RCC 7860 (cell line): Measurements from ENCODE around the gene KCNAB1.
"Not testable (repeated sequence)": the region's sequence is repeated elsewhere in the genome, so short reads cannot be mapped to it uniquely, and the experiment has no call there.

Experiments
- DNase-seq: peaks from one replicate; pipeline ENCODE4 v3.0.0-alpha.2; 2015; ENCODE audit warnings: low spot score
- FAIRE-seq: peaks from 2 replicates; lab custom pipeline; 2012; peaks lifted over from hg19 to GRCh38; lab: Jason Lieb, UNC

KCNAB1 gene

DNA sequence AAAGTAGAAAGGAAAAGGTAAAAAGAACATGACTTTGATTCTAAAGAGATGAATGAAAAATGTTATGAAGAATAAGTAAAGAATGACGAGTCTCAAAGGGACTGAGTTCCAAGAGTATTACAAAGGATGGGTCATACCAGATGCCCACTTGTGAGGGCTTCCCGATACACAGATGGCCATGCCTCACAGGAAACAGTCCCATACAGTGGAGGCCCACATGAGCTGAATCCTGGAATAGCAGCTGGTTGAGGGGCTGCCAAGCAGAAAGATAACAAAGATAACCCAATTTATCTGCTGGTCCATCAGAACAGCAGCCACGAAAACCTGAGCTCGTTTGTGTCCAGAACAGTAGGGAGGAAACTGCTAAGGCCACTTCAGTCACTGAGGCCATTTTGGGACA is 430.9 kb downstream of the KCNAB1 start:
- DNase-seq (peak; percentile 36), FAIRE-seq (no peak)

DNA sequence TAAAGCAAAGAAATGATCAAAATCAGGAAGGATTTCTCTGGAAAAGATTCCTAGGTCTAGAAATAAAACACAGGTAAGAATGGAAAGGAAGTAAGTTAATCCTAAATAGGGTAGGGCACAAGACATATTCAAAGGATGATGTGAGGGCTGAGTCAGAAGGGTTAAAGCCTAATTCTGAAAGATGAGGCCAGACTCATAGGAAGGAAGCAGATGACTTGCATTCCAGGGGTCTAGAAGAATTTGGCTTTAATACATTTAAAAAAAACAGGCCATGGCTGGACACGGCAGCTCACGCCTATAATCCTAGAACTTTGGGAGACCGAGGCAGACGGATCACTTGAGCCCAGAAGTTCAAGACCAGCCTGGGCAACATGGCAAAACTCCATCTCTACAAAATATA is 431.4 kb downstream of the KCNAB1 start:
- no peak for FAIRE-seq
- peak; percentile 63 for DNase-seq

DNA sequence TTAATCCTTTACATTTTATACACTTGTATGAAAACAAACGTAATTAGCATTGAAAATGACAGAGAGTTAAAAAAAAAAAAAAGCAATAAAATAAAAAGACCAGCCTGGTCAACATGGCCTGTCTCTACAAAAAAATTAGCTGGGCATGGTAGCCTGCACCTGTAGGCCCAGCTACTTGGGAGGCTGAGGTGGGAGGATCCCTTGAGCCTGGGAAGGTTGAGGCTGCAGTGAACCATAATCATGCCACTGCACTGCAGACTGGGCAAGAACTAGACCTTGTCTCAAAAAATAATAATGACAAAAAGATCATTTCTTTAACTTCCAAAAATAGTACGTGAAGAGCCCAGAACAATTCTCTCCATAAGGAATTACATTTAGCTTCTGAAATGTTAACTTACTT is 432.6 kb downstream of the KCNAB1 start:
- FAIRE-seq: no peak
- no peak for DNase-seq

DNA sequence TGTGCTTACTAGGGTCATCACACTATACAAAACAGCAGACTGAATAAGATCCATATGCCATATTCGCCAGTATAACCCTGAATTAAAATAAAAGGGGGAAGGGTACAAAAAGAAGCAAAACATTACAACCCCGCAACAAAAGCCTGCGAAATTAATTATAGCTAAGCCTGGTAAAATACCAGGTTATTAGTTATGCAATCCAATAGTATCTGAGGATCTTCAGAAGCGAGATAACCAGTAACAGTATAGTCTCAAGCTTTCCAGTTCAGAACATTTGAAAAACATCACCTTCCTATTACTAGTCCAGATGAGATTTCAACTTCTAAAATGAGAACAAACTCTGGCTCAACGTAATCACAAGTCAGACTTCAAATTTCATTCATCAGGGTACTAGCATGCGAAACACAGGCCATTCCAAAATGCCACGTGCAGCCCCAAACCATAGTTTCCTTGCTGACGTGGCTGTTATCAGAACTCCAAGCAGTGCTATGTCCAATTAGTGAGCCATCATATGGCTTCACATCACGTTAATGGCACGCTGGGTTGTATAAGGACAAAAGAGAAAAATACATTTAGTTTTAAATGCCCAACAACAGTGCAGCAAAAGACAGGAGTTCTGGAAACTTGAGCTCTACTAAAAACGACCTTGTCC is 433.5 kb downstream of the KCNAB1 start:
- DNase-seq (peak; percentile 53), FAIRE-seq (peak; percentile 29)

DNA sequence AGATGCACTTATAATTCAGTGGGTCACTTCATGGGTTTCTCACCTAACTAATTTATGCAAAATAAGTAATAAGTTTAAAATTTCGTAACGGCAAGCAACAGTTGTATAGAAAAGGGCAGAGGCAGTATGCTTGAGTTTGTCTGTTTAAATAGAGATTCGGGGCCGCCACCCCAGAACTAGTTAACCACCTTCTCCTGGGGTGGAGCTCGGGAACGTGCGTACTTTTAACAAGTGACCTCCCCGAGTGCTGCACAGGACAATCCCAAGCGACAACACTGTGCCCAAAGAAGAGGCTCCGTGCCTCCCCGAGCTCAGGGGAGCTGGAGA is 434.1 kb downstream of the KCNAB1 start:
- DNase-seq (no peak), FAIRE-seq (no peak)

DNA sequence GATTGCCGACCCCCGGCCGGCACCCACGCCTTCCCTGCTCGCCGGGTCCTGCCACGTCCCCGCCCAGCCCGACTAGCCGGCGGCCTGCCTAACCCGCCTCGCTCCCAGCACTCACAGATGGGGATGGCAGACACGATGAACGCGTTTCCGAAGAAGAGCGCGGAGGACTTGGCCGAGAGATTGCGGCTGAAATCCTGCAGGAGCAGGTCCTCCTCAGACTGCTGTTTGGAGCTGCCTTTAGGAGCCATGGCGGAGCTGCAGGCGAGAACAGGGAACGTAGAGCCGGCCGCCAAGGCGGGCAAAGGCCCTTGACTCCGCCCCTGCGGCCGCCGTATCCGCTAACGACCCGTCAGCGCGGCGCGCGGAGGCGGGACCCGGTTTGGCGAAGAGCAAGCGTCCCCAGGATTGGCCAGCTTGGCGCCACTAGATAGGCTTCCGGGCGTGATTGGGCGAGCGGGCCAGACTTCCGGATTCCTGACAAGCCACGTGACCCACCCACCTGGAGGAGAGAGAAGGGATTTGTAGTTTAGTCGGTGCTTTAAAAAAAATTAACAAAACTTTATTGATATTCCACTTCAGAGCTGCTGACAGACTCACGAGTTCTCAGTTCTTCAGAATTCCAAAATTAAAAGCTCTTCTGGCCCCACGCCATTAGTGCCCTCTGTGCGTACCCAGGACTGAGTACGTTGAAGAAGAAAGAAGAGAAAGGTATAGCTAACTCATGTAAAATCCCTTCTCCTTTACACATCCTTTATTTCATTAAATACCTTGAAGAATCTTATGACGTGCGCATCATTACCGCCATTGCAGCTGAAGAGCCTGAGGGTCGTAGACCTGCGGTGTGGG is 434.7 kb downstream of the KCNAB1 start, which contains the start of gene SSR3:
Gene SSR3, minus strand, starts transcription at position 276 of the 846 bp plus-strand sequence. Its CDS starts 28 bp downstream, at position 248.
- FAIRE-seq (peak; percentile 83), DNase-seq (peak; percentile 97)

DNA sequence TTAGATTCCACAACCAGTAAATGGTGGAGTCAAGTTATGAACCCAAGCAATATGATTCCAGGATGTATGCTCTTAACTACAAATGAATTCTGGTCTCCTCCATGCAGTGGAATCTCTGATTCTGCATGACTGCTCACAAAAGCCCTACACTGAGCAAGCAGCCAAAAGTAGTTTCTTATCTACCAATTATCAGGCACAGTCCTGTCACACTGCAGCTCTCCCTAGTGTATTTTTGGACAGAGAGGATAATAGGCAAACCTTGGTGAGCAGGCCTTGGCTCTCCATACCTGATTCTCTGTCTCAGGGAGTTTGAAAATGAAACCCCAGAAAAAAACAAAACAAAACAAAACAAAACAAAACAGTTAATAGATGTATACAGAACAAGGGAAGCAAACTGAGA is 438.0 kb downstream of the KCNAB1 start:
- FAIRE-seq (no peak), DNase-seq (no peak)

DNA sequence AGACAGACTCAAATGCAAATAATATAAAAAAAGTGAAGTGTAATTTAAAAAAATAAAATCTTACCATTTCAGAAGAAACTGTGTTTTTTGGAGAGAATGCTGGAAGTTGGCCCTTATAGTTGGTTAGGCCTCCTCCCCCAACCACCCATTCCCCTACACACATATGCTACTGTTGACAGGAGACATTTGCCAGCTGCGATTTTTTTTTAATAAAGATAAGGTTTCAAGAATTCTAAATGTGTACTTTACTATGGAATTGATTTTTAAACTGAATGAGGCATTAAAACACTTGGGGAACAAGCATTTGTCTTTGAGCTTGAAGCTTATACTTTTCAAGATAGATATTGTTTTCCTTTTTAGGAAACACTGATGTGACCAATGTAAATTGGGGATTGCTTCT is 438.9 kb downstream of the KCNAB1 start:
- FAIRE-seq (no peak), DNase-seq (no peak)

DNA sequence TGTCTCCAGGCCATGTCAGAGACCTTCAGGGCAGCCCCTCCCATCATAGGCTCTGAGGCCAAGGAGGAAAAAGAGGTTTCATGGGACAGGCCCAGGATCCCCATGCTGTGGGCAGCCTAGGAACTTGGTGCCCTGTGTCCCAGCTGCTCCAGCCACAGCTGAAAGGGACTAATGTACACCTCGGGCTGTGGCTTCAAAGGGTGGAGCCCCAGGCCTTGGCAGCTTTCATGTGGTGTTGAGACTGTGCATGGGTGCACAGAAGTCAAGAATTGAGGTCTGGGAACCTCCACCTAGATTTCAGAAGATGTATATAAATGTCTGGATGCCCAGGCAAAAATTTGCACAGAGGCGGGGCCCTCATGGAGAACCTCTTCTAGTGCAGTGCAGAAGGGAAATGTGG is 441.2 kb downstream of the KCNAB1 start:
- FAIRE-seq (no peak), DNase-seq (no peak)

DNA sequence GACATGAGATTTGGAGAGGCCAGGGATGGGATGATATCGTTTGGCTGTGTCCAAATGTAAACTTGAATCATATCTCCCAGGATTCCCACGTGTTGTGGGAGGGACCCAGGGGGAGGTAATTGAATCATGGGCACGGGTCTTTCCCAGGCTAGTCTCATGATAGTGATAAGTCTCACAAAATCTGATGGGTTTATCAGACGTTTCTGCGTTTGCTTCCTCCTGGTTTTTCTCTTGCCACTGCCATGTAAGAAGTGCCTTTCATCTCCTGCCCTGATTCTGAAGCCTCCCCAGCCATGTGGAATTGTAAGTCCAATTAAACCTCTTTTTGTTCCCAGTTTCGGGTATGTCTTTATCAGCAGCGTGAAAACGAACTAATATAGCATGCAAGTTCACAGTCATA is 442.1 kb downstream of the KCNAB1 start:
- DNase-seq, FAIRE-seq: not testable (repeated sequence)

DNA sequence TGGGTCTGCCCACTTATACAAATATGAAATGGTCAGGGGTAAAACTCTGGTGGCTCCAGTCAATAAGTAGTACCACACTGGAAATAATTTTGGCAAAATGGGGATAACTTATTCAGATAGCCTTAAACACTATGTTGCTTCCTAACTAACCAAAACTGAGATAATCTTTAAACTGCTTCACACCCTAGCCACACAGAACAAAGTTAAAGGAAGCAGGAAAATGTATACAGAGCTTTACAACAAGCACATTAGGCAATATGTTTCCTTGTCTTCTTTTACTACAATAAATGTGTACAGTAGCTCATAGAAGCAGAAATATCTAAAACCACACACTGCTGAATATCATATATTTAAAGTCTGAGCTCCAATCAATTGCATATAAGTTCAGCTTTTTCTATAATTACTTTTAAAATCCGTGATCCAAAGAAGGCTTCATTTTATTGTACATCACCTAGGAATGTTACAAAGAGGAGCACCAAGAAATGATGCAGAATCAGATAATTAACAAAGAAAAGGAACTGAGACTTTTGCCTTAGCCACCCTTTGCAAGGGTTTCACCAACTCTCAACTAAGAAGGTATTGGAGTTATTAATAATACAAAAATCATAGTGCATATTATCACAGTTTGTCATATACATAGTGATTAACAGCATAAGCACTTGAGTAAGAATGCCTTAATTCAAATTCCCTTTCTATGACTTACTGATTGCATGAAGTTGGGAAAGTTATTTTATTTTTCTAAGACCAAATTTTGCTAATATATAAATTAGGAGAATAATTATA is 443.7 kb downstream of the KCNAB1 start:
- FAIRE-seq: no peak
- no peak for DNase-seq

DNA sequence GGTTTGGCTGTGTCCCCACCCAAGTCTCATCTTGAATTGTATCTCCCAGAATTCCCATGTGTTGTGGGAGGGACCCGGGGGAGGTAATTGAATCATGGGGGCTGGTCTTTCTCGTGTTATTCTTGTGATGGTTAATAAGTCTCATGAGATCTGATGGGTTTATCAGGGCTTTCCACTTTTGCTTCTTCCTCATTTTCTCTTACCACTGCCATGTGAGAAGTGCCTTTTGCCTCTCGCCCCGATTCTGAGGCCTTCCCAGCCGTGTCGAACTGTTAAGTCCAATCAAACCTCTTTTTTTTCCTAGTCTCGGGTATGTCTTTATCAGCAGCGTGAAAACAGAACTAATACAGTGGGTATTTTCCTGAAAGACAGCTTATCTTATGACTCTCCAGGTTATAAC is 448.6 kb downstream of the KCNAB1 start:
- FAIRE-seq, DNase-seq: not testable (repeated sequence)

DNA sequence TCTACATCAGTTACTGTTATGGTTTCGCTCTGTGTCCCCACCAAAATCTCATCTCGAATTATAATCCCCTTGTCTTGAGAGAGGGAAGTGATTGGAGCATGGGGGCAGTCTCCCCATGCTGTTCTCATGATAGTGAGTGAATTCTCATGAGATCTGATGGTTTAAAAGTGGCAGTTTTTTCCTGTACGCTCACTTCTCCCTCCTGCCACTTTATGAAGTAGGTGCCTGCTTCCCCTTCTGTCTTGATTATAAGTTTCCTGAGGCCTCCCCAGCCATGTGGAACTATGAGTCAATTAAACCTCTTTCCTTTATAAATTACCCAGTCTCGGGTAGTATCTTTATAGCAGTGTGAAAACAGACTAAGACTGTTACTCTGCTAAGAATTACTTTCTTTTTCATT is 449.5 kb downstream of the KCNAB1 start:
- FAIRE-seq, DNase-seq: not testable (repeated sequence)

DNA sequence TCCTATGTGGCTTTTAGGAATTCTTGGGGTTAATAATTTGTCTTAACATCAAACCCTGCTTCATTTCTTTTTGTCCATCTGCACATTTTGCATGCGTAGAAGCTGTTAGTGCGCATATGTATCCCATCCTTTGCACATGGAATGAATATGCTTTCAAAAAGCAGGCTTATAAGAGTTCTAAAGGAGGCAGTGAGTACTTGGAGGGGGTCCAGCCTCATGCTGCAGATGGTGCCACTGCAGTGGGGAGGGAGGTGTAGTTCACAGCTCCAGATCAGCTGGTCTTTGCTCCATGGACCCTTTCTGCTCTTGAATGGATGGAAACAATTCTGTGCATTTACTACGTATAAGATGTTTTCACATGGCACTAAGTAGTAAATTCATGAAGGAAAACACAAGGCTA is 455.3 kb downstream of the KCNAB1 start:
- FAIRE-seq: no peak
- DNase-seq: no peak

DNA sequence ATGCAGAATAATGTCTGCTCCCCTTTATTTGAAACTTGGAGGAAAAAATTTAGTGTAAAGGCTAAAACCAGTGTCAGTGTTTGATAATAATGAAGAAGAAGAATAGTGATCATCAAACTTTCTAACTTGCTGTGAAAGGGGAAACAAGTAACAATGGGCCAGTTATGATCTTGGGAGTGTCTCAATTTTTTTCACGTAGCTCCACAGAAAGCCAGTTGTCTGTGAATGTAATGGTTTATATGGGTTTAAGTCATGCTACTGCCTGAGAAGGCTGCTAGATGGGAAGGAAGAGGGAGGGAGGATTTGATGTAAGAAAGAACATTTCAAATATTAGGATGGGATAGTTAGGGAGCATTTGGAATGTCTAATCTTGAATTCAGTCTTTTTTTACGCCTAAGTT is 455.7 kb downstream of the KCNAB1 start:
- FAIRE-seq (no peak), DNase-seq (no peak)

DNA sequence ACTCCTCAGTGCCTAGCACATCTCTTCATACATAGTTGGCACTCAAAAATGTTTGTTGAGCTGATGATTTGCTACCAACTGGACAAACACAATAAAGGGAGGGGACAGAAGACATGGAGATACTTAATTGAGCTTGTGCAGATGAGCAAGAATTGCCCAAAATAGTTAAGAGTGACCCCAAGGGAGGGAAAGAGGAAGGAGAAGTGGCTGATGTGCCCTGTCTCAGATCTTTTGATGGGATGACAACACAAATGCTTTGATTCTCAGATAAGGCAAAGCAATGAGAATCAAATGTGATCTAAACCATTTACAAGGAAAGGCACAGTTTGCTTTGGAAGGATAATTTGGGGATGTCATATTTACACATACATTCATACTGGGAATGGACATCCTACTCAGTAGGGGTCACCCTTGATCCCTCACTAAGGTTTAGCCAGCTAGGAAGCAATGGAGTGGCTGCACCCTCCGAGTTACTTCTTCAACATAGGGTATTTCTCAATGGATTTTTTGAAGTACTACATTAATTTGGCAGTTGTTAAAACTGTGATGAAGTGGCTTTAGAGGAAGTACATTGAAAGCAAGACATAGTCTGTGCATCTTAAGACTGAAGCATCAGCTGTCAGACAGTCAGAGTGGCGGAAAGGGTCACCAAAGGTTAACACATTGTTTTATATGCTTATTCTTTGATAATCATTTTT is 456.4 kb downstream of the KCNAB1 start:
- FAIRE-seq: no peak
- no peak for DNase-seq

DNA sequence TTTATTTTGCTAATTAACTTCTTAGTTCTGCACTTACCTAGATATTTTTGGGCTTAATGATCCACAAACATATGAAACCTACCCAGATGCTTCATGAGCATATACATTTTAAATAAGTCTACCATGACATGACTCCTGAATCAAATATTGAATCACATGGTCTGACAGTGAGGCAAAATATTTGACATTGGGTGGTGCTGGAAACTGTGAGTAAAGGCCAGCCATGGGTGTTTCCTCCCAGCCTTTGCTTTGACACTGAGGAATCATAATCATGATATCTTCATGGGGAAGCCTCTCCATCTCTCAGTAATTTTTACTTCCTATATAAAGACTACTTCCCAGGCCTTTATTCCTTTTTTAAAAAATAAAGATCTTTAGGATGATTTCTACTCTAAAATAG is 457.4 kb downstream of the KCNAB1 start:
- DNase-seq (no peak), FAIRE-seq (no peak)

DNA sequence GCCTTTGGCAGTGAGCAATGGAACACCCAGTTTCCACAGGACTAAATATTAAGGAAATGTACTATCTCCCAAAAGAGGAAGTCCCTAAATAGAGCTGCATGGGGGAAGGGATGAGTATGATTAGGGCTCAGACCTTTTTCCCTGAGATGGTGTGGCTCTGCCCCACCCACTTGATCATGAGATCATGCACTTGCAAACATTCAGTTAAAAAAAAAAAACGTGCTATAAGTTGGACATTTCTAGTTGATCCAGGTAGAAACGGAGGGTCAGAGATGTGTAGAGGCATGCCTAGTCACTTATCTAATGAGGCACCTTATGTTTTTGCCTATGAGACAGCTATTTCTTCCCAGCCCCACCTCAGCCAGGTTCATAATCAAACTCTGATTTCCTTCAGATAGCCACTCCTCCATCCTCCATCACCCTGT is 459.1 kb downstream of the KCNAB1 start:
- FAIRE-seq (no peak), DNase-seq (no peak)

DNA sequence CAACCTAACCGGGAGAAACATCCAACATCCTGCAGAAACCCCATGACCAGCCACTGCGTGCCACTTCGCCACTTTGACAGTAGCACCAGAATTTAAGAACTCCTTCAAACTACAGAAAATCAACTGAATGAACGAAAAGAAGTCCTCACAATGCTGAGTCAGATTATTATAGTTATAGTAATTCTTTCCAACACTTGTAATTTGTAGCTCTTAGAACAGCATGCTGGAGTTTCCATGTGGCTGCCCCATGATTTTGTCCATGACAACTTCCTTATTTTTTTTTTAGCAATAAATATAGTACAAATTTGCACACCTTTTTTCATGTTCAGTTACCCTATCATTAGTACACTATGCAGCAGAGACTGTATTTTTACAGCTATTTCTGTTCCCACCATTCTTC is 460.7 kb downstream of the KCNAB1 start:
- FAIRE-seq (no peak), DNase-seq (no peak)

DNA sequence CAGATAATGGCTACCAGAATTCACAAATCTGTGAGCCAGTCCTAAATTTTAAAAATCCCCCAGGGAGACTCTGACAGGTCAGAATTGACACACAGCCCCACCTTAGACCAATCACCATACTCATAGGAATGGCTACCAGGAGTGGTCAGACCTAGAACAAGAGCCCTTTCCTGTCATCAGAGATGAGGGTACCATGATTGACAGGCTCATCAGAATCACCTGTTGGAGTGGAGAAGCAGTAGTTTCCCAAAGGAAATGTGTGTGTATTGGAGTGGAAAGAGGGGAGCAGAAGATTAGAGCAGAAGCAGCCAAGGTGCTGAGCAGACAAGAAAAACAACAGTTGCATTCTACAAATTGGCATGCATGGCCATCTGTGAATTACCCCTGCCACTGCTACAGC is 461.6 kb downstream of the KCNAB1 start:
- no peak for FAIRE-seq
- DNase-seq: no peak
